Measurements from ENCODE around the gene IQSEC2. TPM values are rescaled to one million over a fixed set of nuclear protein-coding genes. Genes with fewer than 3 reads are reported as not detected.

IQSEC2 gene
- total RNA-seq, 4 donors from 2014 or later, result 16.3 to 24.2 (median 17.5) TPM

DNA sequence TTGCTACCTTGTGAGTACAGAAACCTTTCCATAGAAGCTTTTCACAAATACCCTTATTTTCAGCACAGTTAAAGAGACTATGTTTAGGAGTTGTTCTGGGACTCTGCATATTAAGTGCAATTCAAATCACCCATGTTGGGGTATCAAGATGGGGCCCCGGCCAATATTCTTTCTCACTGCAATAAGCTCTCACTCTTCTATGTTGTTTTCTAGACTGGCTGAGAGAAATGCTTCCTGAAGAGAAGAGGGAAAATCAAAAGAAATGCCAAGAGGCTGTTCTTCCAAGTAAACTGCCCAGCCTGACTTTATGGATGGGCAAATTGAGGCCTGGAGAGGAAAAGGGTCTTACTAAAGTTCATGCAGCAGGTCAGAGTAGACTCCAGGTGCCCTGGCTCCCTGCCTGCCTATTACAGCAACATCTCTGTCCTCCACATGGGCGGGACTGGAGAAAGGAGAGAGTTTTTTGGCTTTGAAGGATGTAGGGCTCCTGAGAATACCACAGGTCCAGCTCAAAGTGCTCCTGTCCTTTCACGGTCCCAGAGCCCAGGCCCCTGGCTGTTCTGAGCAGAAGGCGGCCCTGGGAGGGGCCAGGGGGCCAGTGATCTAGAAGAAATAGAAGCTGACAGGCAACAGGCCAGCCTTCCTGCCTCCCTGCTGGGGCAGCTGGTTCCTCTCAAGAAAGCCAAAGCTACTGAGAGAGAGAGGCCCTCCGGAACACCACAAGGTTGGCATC lies 745 bp upstream of the IQSEC2 start:
- DNase-seq (ENCODE audit: low spot score in 2 of 2), result no peak
- H3K4me3 ChIP-seq (ENCODE audit: low read depth, poor library complexity, severe bottlenecking), result no peak overlapping the region
- intact Hi-C loops (cut with DNase I; ENCODE audit: low total_unique reads), result no loop called here
- TF ChIP-seq, protein P1, sequence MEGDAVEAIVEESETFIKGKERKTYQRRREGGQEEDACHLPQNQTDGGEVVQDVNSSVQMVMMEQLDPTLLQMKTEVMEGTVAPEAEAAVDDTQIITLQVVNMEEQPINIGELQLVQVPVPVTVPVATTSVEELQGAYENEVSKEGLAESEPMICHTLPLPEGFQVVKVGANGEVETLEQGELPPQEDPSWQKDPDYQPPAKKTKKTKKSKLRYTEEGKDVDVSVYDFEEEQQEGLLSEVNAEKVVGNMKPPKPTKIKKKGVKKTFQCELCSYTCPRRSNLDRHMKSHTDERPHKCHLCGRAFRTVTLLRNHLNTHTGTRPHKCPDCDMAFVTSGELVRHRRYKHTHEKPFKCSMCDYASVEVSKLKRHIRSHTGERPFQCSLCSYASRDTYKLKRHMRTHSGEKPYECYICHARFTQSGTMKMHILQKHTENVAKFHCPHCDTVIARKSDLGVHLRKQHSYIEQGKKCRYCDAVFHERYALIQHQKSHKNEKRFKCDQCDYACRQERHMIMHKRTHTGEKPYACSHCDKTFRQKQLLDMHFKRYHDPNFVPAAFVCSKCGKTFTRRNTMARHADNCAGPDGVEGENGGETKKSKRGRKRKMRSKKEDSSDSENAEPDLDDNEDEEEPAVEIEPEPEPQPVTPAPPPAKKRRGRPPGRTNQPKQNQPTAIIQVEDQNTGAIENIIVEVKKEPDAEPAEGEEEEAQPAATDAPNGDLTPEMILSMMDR (IDR thresholded peaks at IDR 0.05), result no peak
- TF ChIP-seq POLR2A (IDR thresholded peaks at IDR 0.05), result no peak
- WGBS, 2 donors, result 51 to 54% methylated on average over 5 of the region's 5 CpGs

DNA sequence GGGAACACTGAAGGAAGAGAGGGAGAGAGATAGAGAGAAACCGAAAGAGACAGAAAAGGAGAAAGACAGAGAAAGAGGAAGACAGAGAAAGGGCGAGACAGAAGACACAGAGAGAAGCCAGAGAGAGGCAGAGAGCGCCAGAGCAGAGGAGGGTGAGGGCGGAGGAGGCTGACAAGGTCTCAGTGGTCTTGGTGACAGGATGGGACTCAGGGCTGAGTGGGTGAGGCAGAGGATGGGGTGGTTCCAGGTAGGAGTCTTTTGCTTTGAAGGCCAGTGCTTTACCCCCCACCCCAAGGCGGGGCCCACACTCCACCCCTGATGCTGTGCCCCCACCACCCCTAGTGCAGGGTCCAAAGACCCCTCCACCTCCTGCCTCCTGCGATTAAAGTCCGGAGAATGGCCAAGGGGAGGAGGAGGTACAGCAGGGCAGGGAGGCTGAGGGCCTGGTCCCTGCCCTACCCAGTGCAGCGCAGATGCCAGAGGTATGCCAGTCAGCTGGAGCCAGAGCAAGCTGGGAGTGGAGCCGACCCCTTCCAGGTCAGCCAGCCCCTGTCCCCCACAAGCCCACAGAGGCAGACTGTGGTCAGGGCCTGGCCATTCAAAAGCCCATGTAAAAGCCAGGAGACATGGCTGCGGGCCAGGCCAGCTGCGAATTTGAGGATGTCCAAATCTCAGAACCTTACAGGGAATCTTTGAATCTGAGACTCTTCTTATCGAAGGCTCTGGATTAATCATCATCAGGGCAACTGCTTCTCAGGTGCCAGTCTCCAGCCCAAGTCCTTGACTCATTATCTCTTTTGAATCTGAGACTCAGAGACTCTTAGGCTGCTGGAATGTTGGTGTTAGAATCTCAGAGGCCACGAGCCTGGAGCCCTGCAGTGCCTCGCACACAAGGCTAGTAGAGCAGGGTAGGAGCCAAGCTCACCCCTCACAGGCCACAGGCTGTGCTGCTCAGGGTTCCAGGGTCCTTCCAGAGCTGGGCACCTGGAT lies 758 bp downstream of the IQSEC2 start:
- TF ChIP-seq, protein P1 (IDR thresholded peaks at IDR 0.05), result no peak
- no peak for TF ChIP-seq POLR2A (IDR thresholded peaks at IDR 0.05)
- WGBS, 2 donors, result 48 to 70% methylated on average over 6 to 12 of the region's 14 CpGs
- H3K4me3 ChIP-seq (ENCODE audit: low read depth, poor library complexity, severe bottlenecking), result no peak overlapping the region
- DNase-seq (ENCODE audit: low spot score in 2 of 2), result no peak
- intact Hi-C loops (cut with DNase I; ENCODE audit: low total_unique reads), result no loop called here

GRCh38 chrX:53279296-53280237 lies 1.8 kb downstream of the IQSEC2 start:
- 52 to 62% methylated on average over 14 of the region's 14 CpGs for WGBS, 2 donors
- no peak for TF ChIP-seq POLR2A (IDR thresholded peaks at IDR 0.05)
- TF ChIP-seq, protein P1 (IDR thresholded peaks at IDR 0.05), result no peak
- no peak overlapping the region for H3K4me3 ChIP-seq (ENCODE audit: low read depth, poor library complexity, severe bottlenecking)

GRCh38 chrX:53272808-53273337 lies 8.5 kb downstream of the IQSEC2 start:
- WGBS, 2 donors, result 64 to 77% methylated on average over 8 of the region's 8 CpGs
- DNase-seq (ENCODE audit: low spot score in 2 of 2), result no peak
- H3K4me3 ChIP-seq (ENCODE audit: low read depth, poor library complexity, severe bottlenecking), result no peak overlapping the region
- intact Hi-C loops (cut with DNase I; ENCODE audit: low total_unique reads), result no loop called here
- TF ChIP-seq POLR2A (IDR thresholded peaks at IDR 0.05), result no peak
- TF ChIP-seq, protein P1 (IDR thresholded peaks at IDR 0.05), result no peak

More at GRCh38 chrX:53279296-53280237, 1.8 kb downstream of the IQSEC2 start:
- no peak for DNase-seq (ENCODE audit: low spot score in 2 of 2)
- intact Hi-C loops (cut with DNase I; ENCODE audit: low total_unique reads), result no loop called here

GRCh38 chrX:53269536-53270107 lies 11.8 kb downstream of the IQSEC2 start:
- TF ChIP-seq, protein P1 (IDR thresholded peaks at IDR 0.05), result no peak
- no peak for TF ChIP-seq POLR2A (IDR thresholded peaks at IDR 0.05)
- DNase-seq (ENCODE audit: low spot score in 2 of 2), result no peak
- no peak overlapping the region for H3K4me3 ChIP-seq (ENCODE audit: low read depth, poor library complexity, severe bottlenecking)
- intact Hi-C loops (cut with DNase I; ENCODE audit: low total_unique reads), result no loop called here
- 78 to 93% methylated on average over 14 of the region's 14 CpGs for WGBS, 2 donors
